Limb (tissue), 2 donors: ENCODE results near the gene B4GALNT3.

Experiments used
- DNase-seq, 2 donors: peaks; one replicate each; pipeline ENCODE4 v3.0.0-alpha.2; 2016; ENCODE audit errors: extremely low spot score in 2 of 2

The B4GALNT3 gene

DNA sequence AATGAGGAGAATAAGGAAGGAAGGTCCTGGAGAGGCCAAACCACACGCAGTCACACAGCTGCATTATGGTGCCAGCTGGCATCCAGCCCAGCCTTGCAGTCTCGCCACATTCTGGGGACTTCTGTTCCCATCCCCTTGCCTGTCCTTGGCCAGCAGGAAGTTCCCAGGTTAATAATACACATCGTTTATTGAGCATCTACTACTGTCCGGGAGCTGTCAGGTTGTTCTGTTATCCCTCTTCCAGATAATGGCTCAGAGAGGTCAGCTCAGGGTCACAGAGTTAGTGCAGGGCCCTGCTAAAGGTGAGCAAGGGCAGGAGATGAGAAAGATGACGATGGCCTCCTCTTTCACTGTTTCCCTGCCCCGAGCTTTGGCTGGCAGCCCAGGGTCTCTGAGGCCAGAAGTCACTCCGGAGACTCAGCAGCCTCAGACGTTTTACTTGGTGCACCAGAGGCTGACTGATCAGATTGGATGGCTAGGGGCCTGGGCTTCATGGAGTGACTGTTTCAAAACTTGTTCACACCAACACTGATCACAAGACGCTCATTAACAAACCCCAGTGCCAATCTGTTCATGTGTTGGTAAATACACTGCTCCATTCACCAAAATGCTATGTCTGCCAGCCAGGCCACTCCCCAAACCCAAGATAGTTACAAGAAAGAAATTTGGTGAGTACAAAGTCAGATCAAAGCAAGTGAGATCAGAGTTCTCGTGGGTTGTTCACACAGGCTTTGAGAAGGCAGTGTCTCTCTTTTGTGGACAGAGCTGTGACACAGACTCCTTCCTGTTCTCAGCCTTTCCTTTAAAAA, 79.2 kb downstream of the B4GALNT3 start:
- DNase-seq, result peak in 1 of 2 donors; percentile 20

DNA sequence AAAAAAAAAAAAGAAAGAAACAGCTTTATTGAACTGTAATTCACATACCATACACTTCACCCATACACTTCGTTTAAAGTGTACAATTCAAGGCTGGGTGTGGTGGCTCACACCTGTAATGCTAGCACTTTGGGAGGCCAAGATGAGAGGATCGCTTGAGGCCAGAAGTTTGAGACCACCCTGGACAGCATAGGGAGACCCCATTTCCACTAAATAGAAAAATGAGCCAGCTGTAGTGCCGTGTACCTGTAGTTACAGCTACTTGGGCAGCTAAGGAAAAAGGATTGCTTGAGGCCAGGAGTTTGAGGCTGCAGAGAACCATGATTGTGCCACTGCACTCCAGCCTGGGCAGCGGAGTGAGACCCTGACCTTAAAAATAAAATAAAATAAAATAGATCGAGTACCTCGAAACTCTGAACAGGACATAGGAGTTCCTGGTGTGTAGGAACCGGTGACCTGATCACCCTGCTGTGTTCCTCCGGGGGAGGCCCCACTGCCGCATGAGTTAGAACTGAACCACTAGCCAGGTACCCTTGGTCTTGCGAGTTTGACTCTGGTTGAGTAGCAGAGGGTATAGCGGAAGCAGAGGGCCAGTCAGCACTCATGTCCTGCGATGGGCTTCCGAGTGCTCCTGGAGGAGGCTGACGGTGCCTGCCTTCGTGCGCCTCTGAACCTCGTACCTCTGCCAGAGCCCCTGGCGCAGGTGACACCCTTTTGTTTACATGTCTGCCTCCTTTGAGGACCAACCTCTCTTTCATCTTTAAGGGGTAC, 80.0 kb downstream of the B4GALNT3 start:
- DNase-seq, result no peak

DNA sequence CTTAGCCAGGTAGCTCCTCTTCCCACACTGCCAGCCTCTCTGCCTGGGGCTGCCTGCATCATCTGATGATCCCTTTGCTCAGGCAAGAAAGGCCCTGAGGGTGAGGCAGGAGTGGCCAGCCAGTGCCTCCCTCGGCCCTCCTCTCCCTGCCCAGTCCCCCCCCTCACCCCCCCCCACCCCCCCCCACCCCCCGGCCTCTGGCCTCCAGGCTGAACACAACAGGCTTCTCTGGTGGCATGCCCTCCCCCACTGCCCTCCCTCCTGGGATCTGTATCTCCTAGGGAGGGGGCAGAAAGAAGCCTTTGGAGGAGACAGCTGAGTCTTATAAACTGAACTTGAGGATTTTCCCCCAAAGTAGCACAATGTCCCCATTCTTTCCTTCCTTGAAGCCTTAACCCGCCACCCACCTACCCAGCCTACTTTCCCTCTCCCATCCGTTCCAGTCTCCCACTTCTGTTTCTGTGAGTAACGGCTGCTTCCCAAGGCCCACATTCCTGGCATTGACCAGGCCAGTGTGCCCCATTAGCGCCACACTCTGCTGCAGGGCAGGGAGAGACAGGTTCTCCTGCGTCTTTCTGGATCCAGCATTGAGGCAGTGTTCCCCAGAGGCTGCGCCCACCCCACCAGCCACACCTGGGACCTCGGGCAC, 82.1 kb downstream of the B4GALNT3 start:
- DNase-seq, result no peak

DNA sequence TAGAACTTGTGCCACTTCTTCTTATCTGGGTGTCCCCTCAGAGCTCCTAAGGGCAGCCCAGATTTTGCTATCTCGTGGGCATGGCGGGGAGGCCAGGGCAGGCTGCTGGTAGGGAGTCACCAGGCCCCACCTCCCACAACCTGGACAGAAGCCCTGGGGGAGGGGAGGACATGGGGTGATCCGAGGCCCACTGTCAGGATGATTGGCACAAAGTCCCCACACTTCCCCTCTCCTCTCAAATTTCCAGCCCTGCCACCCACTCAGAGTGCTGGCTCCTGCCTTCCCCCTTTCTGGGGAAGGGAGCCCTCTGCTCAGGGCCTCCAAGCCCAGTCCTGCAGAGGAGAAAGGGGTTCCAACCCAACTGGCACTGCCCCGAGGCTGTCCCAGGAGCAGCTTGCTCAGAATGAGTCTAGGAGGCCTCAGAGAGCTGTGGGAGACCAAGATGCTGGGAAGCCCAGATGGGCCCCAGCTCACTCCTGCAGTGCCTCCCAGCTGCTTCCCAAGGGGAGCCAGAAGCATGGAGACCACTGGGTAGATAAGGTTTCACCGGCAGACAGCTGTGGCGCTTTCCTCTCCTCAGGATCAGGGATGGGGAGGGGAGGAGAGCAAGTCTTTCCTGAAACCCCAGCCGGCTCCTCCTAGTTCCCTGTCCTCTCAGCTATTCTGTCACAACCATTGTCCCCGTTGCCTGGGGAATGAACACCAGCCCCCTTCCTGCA, 82.8 kb downstream of the B4GALNT3 start:
- DNase-seq, result peak; percentile 64 to 65

DNA sequence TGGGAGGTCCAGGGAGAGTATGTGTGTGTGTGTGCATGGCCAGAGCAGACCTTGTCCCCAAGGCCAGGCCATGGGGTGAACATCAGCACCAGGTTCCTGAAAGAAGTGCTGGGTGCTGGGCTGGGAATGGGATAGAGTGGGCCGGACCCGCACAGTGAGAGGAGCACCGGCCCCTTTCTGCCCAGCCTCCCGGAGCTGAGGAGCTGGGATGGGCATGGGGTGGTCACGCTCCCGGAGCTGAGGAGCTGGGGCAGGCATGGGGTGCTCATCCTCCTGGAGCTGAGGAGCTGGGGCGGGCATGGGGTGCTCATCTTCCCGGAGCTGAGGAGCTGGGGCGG, 83.3 kb downstream of the B4GALNT3 start:
- no peak for DNase-seq

GRCh38 chr12:544142-544541, 84.4 kb downstream of the B4GALNT3 start:
- DNase-seq, result no peak

DNA sequence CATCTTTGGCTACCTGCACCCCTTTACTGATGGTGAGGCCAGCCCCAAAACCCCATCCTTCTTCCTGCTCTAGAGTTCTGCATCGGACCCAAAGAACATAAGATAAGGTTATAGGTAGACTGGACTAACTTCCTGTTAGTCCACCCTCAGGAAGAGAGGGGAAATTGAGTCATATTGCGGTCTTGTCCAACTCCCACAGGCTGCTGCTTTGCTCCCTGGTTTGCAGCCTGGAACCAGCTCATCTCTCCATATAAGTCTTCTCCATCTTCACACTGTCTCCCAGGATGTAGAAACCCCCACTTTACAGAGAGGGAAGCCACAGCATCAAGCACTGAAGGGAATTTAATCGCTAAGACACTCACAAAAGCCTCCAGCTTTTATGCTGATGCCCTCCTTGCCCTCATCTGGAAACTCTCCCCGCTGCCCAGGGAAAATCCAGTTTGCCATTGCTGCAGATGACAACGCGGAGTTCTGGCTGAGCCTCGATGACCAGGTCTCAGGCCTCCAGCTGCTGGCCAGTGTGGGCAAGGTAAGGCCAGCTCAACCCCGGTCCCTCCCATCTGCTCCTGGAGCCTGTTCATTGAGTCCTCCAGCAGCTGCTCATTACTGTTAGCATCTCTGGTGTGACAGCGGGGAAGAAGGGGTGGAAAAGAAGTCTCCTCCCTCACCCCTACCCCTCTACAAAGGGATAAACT, 85.3 kb downstream of the B4GALNT3 start:
- no peak for DNase-seq

DNA sequence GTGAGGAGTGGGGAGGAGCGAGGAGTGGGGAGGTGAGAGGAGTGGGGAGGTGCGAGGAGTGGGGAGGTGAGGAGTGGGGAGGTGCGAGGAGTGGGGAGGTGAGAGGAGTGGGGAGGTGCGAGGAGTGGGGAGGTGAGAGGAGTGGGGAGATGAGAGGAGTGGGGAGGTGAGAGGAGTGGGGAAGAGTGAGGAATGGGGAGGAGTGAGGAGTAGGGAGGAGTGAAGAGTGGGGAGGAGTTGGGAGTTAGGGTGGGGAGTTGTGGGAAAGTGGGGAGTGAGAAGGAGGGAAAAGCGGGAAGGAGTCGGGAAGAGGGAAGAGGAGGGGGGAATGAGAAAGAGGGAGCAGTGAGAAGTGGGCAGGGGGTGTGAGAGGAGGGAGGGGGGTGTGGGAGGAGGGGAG, 86.1 kb downstream of the B4GALNT3 start:
- DNase-seq, result no peak

- no peak for DNase-seq
These were observed 86.7 kb downstream of the B4GALNT3 start for GRCh38 chr12:546265-546919.

- DNase-seq, result peak; percentile 48 to 84
These were observed 87.4 kb downstream of the B4GALNT3 start for GRCh38 chr12:546920-547845.

- no peak for DNase-seq
These were observed 88.2 kb downstream of the B4GALNT3 start for GRCh38 chr12:547883-548470.

GRCh38 chr12:549476-550082, 89.8 kb downstream of the B4GALNT3 start:
- no peak for DNase-seq

DNA sequence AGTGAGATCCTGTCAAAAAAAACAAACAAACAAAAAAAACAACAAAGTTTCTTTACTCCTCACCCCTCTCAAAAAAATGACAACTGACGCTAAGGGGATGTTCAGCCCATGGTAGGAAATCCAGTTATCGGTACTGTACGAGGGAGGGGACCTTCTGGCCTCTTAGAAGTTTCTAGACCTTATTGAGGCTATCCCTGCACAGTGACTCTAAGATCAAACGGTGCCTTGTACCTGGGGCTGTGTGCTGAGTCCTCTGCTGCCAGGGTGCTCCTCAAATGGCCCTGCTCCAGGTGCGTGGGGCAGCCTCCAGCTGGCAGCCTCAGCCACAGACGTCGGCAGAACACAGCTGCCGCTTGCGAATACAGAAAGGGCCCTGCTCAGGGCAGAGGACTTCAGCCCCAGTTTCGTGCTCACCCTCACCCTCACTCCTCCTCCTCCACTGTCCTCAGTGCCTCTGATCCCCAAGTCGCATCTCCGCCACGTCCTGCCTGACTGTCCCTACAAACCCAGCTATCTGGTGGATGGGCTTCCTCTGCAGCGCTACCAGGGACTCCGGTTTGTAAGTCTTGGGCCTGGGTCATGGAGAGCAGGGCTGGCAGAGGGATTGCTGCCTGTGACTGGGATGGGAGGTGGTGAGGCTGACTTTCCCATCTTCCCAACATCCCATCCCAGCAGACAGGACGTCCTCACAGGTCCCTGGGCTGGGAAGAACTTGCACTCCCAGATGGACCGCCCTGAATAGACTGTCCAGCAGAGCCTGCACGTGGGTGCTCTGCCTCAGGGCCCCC, 90.9 kb downstream of the B4GALNT3 start:
- DNase-seq, result no peak

DNA sequence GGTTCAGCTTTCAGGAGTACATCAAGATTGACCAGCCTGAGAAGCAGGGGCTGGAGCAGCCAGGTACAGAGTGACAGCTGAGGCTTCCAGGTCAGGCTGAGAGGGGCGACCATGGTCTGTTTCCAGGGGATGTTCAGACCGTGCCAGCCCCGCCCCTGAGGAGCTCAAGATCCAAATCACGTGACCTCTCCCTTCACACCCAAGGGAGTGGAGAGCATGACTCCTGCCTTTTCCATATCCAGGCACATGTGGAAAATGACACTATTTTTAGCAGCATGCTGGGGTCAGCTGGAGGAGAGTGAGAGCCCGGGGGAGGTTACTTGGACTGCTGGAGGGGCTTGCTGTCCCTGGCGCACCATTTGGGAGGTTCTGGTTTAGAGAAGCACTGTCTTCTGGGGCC, 92.7 kb downstream of the B4GALNT3 start:
- DNase-seq, result no peak

DNA sequence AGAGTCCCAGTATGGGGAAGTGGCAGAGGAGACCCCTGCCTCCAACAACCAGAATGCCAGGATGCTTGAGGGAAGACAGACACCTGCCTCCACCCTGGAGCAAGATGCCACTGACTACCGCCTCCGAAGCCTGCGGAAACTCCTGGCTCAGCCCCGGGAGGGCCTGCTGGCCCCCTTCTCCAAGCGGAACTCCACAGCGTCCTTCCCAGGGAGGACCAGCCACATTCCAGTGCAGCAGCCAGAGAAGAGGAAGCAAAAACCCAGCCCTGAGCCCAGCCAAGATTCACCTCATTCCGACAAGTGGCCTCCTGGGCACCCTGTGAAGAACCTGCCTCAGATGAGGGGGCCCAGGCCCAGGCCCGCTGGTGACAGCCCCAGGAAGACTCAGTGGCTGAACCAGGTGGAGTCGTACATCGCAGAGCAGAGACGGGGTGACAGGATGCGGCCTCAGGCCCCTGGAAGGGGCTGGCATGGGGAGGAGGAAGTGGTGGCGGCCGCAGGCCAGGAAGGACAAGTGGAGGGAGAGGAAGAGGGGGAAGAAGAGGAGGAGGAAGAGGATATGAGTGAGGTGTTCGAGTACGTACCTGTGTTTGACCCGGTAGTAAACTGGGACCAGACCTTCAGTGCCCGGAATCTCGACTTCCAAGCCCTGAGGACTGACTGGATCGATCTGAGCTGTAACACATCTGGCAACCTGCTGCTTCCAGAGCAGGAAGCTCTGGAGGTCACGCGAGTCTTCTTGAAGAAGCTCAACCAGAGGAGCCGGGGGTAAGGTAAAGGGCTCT, 93.7 kb downstream of the B4GALNT3 start:
- DNase-seq, result no peak

GRCh38 chr12:554001-554285, 94.2 kb downstream of the B4GALNT3 start:
- no peak for DNase-seq

DNA sequence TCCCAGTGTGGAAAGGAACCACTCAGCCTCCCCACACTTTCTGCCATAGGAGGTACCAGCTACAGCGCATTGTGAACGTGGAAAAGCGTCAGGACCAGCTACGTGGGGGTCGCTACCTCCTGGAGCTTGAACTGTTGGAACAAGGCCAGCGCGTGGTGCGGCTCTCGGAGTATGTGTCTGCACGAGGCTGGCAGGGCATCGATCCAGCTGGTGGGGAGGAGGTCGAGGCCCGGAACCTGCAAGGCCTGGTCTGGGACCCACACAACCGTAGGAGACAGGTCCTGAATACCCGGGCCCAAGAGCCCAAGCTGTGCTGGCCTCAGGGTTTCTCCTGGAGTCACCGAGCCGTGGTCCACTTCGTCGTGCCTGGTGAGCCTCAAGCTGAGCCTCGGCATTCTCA, 96.8 kb downstream of the B4GALNT3 start:
- DNase-seq, result no peak
